ENCODE measurements around the gene SPN.

GRCh38 chr16:29705030-29705429 is 42.0 kb downstream of the SPN start:
- TF ChIP-seq ZNF391 (tag by site-specific recombination; IDR thresholded peaks at IDR 0.05; ENCODE audit: borderline replicate concordance, low read depth) (no peak), ZNF513 (tag by site-specific recombination; IDR thresholded peaks at IDR 0.05) (no peak), KLF16 (tag by site-specific recombination; IDR thresholded peaks at IDR 0.05) (no peak), ZNF274 (IDR thresholded peaks at IDR 0.05; ENCODE audit: low read length) (no peak), ZNF274 (tag by site-specific recombination; IDR thresholded peaks at IDR 0.05; ENCODE audit: borderline replicate concordance) (no peak), CTCF (tag by site-specific recombination; IDR thresholded peaks at IDR 0.05) (no peak), ZNF510 (tag by site-specific recombination; IDR thresholded peaks at IDR 0.05; ENCODE audit: insufficient replicate concordance) (no peak), ZNF184 (tag by site-specific recombination; IDR thresholded peaks at IDR 0.05) (no peak), SP2 (tag by site-specific recombination; IDR thresholded peaks at IDR 0.05) (no peak)
- TF ChIP-seq, protein P1, sequence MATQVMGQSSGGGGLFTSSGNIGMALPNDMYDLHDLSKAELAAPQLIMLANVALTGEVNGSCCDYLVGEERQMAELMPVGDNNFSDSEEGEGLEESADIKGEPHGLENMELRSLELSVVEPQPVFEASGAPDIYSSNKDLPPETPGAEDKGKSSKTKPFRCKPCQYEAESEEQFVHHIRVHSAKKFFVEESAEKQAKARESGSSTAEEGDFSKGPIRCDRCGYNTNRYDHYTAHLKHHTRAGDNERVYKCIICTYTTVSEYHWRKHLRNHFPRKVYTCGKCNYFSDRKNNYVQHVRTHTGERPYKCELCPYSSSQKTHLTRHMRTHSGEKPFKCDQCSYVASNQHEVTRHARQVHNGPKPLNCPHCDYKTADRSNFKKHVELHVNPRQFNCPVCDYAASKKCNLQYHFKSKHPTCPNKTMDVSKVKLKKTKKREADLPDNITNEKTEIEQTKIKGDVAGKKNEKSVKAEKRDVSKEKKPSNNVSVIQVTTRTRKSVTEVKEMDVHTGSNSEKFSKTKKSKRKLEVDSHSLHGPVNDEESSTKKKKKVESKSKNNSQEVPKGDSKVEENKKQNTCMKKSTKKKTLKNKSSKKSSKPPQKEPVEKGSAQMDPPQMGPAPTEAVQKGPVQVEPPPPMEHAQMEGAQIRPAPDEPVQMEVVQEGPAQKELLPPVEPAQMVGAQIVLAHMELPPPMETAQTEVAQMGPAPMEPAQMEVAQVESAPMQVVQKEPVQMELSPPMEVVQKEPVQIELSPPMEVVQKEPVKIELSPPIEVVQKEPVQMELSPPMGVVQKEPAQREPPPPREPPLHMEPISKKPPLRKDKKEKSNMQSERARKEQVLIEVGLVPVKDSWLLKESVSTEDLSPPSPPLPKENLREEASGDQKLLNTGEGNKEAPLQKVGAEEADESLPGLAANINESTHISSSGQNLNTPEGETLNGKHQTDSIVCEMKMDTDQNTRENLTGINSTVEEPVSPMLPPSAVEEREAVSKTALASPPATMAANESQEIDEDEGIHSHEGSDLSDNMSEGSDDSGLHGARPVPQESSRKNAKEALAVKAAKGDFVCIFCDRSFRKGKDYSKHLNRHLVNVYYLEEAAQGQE (tag by site-specific recombination; IDR thresholded peaks at IDR 0.05): no peak
- TF ChIP-seq, protein P2, sequence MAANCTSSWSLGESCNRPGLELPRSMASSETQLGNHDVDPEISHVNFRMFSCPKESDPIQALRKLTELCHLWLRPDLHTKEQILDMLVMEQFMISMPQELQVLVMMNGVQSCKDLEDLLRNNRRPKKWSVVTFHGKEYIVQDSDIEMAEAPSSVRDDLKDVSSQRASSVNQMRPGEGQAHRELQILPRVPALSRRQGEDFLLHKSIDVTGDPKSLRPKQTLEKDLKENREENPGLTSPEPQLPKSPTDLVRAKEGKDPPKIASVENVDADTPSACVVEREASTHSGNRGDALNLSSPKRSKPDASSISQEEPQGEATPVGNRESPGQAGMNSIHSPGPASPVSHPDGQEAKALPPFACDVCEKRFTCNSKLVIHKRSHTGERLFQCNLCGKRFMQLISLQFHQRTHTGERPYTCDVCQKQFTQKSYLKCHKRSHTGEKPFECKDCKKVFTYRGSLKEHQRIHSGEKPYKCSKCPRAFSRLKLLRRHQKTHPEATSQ (tag by site-specific recombination; IDR thresholded peaks at IDR 0.05): no peak
- TF ChIP-seq, protein P3, sequence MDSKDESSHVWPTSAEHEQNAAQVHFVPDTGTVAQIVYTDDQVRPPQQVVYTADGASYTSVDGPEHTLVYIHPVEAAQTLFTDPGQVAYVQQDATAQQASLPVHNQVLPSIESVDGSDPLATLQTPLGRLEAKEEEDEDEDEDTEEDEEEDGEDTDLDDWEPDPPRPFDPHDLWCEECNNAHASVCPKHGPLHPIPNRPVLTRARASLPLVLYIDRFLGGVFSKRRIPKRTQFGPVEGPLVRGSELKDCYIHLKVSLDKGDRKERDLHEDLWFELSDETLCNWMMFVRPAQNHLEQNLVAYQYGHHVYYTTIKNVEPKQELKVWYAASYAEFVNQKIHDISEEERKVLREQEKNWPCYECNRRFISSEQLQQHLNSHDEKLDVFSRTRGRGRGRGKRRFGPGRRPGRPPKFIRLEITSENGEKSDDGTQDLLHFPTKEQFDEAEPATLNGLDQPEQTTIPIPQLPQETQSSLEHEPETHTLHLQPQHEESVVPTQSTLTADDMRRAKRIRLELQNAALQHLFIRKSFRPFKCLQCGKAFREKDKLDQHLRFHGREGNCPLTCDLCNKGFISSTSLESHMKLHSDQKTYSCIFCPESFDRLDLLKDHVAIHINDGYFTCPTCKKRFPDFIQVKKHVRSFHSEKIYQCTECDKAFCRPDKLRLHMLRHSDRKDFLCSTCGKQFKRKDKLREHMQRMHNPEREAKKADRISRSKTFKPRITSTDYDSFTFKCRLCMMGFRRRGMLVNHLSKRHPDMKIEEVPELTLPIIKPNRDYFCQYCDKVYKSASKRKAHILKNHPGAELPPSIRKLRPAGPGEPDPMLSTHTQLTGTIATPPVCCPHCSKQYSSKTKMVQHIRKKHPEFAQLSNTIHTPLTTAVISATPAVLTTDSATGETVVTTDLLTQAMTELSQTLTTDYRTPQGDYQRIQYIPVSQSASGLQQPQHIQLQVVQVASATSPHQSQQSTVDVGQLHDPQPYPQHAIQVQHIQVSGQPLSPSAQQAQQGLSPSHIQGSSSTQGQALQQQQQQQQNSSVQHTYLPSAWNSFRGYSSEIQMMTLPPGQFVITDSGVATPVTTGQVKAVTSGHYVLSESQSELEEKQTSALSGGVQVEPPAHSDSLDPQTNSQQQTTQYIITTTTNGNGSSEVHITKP (tag by site-specific recombination; IDR thresholded peaks at IDR 0.05): no peak
- TF ChIP-seq, protein P4, sequence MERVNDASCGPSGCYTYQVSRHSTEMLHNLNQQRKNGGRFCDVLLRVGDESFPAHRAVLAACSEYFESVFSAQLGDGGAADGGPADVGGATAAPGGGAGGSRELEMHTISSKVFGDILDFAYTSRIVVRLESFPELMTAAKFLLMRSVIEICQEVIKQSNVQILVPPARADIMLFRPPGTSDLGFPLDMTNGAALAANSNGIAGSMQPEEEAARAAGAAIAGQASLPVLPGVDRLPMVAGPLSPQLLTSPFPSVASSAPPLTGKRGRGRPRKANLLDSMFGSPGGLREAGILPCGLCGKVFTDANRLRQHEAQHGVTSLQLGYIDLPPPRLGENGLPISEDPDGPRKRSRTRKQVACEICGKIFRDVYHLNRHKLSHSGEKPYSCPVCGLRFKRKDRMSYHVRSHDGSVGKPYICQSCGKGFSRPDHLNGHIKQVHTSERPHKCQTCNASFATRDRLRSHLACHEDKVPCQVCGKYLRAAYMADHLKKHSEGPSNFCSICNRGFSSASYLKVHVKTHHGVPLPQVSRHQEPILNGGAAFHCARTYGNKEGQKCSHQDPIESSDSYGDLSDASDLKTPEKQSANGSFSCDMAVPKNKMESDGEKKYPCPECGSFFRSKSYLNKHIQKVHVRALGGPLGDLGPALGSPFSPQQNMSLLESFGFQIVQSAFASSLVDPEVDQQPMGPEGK (tag by site-specific recombination; IDR thresholded peaks at IDR 0.05): no peak
- TF ChIP-seq, protein P5, sequence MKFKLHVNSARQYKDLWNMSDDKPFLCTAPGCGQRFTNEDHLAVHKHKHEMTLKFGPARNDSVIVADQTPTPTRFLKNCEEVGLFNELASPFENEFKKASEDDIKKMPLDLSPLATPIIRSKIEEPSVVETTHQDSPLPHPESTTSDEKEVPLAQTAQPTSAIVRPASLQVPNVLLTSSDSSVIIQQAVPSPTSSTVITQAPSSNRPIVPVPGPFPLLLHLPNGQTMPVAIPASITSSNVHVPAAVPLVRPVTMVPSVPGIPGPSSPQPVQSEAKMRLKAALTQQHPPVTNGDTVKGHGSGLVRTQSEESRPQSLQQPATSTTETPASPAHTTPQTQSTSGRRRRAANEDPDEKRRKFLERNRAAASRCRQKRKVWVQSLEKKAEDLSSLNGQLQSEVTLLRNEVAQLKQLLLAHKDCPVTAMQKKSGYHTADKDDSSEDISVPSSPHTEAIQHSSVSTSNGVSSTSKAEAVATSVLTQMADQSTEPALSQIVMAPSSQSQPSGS (tag by site-specific recombination; IDR thresholded peaks at IDR 0.05; ENCODE audit: low read depth): no peak
